ENCODE results near the gene ST14. TPM values are rescaled to one million over a fixed set of nuclear protein-coding genes. Genes with fewer than 3 reads are reported as not detected.

Gene ST14
- total RNA-seq, 1 experiment from 2014 or later = 141 TPM

DNA sequence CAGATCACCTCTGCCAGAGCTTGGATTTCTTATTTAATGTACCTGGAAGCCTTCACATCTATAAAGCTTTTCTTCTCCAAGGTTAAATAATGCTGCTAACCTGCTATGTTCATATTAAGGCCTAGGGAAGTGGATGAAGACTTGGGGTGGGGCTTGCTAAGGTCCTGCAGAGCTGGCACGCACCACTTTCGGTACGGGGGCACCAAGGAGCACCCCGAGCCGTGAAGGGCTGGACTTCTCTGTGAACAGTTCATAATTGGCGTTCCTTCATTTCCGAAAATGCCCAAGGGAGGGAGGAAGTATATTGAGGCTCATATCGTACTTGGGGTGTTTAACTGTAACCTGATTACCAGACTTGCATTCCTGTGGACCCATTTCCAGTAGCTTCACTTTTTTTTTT lies 59.6 kb downstream of the ST14 start:
- POLR2A ChIA-PET (ENCODE audit: unreplicated experiment) = no interaction called here
- DNase-seq = no peak
- Histone ChIP-seq H3F3A (ENCODE audit: insufficient read depth, low read depth) (no peaks in the 10 kb centered on the region; the same call in 1 of the 2 replicates), H3K9me2 (ENCODE audit: insufficient read depth) (no peaks in the 10 kb centered on the region), H3K79me2 (ENCODE audit: low read depth) (no peaks in the 10 kb centered on the region), H3K27me3 (ENCODE audit: insufficient read depth, low read depth) (no peaks in the 10 kb centered on the region), H3K4me1 (replicated peaks; ENCODE audit: insufficient read depth) (no peaks in the 10 kb centered on the region), H3K4me2 (no peak overlapping the region), H4K20me1 (ENCODE audit: insufficient read depth) (peaks cover 4% of the 10 kb centered on the region; the same call in 1 of the 2 replicates), H2AFZ (no peak overlapping the region), H3K36me3 (ENCODE audit: low read depth) (no peaks in the 10 kb centered on the region), H3K9me3 (ENCODE audit: insufficient read depth, low read depth) (no peaks in the 10 kb centered on the region), H3K27ac (no peak overlapping the region), H3K4me3 (no peak overlapping the region)
- intact Hi-C loops (cut with micrococcal nuclease; ENCODE audit: unreplicated experiment) = loop anchor here (10.0 kb wide), 1 partner anchor 676 kb away; no protein-coding TSS in a partner anchor
- no peak for TF ChIP-seq EZH2 (IDR thresholded peaks at IDR 0.05; ENCODE audit: low read depth)
- TF ChIP-seq, protein P1, sequence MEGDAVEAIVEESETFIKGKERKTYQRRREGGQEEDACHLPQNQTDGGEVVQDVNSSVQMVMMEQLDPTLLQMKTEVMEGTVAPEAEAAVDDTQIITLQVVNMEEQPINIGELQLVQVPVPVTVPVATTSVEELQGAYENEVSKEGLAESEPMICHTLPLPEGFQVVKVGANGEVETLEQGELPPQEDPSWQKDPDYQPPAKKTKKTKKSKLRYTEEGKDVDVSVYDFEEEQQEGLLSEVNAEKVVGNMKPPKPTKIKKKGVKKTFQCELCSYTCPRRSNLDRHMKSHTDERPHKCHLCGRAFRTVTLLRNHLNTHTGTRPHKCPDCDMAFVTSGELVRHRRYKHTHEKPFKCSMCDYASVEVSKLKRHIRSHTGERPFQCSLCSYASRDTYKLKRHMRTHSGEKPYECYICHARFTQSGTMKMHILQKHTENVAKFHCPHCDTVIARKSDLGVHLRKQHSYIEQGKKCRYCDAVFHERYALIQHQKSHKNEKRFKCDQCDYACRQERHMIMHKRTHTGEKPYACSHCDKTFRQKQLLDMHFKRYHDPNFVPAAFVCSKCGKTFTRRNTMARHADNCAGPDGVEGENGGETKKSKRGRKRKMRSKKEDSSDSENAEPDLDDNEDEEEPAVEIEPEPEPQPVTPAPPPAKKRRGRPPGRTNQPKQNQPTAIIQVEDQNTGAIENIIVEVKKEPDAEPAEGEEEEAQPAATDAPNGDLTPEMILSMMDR (conservative IDR thresholded peaks at IDR 0.05) = no peak
- BruUV-seq (replicated peaks) = no TSS peak
- CTCF ChIA-PET = no interaction called here

DNA sequence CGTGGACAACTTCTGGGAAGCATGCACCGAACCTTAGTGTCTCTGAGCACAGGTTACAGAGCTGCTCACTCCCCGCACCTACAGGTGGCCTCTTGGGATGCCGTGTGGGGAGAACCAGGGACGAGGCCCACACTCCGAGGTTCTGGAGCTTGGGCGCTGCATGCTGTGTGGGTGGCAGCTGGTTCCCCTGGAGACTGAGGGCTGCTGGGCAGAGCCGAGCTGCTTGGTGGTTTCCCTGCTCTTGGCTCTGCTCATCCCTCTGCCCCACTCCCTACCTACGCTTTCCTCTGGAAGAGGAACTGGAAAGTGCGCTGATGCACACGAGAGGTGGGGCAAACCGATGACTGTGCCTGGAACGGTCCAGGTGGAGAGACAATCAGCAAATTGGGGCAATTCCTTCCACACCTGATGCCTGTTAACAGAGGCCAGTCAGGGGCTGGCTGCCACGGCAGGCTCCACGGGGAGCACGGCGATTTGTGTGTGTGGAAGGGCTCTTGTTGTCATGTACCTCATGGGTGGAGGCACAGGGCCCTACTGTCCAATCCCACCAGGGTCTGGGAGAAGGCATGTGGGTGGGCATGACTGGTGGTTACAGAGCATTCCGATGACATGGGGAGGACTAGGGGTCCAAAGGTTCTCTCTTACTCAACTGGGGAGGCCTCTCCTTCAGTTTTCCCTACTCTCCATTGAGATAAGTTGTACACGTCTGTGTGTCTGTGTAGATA lies 60.9 kb downstream of the ST14 start:
- H3K4me3 ChIP-seq = no peak overlapping the region
- H3K9me3 ChIP-seq (ENCODE audit: insufficient read depth, low read depth) = no peaks in the 10 kb centered on the region
- DNase-seq = no peak
- TF ChIP-seq EZH2 (IDR thresholded peaks at IDR 0.05; ENCODE audit: low read depth) = no peak
- TF ChIP-seq, protein P1 (conservative IDR thresholded peaks at IDR 0.05) = no peak
- H3K27me3 ChIP-seq (ENCODE audit: insufficient read depth, low read depth) = no peaks in the 10 kb centered on the region
- H3K4me2 ChIP-seq = no peak overlapping the region
- H3K36me3 ChIP-seq (ENCODE audit: low read depth) = no peaks in the 10 kb centered on the region
- CTCF ChIA-PET = no interaction called here
- POLR2A ChIA-PET (ENCODE audit: unreplicated experiment) = no interaction called here
- no peak overlapping the region for H3K27ac ChIP-seq
- no peaks in the 10 kb centered on the region for H3K9me2 ChIP-seq (ENCODE audit: insufficient read depth)
- BruUV-seq (replicated peaks) = no TSS peak
- intact Hi-C loops (cut with micrococcal nuclease; ENCODE audit: unreplicated experiment) = no loop called here
- H2AFZ ChIP-seq = no peak overlapping the region
- no peaks in the 10 kb centered on the region for H3K4me1 ChIP-seq (replicated peaks; ENCODE audit: insufficient read depth)
- peaks cover 4% of the 10 kb centered on the region; the same call in 1 of the 2 replicates for H4K20me1 ChIP-seq (ENCODE audit: insufficient read depth)
- H3F3A ChIP-seq (ENCODE audit: insufficient read depth, low read depth) = no peaks in the 10 kb centered on the region; the same call in 1 of the 2 replicates
- no peaks in the 10 kb centered on the region for H3K79me2 ChIP-seq (ENCODE audit: low read depth)

GRCh38 chr11:130223291-130223971 lies 63.8 kb downstream of the ST14 start:
- Histone ChIP-seq H3K36me3 (ENCODE audit: low read depth) (no peaks in the 10 kb centered on the region), H3K79me2 (ENCODE audit: low read depth) (no peaks in the 10 kb centered on the region), H3K9me3 (ENCODE audit: insufficient read depth, low read depth) (no peaks in the 10 kb centered on the region), H3F3A (ENCODE audit: insufficient read depth, low read depth) (no peaks in the 10 kb centered on the region; the same call in 1 of the 2 replicates), H3K4me3 (no peak overlapping the region), H3K27me3 (ENCODE audit: insufficient read depth, low read depth) (no peaks in the 10 kb centered on the region), H4K20me1 (ENCODE audit: insufficient read depth) (no peaks in the 10 kb centered on the region), H3K9me2 (ENCODE audit: insufficient read depth) (no peaks in the 10 kb centered on the region), H3K27ac (no peak overlapping the region), H3K4me2 (no peak overlapping the region), H3K4me1 (replicated peaks; ENCODE audit: insufficient read depth) (no peaks in the 10 kb centered on the region), H2AFZ (no peak overlapping the region)
- BruUV-seq (replicated peaks) = no TSS peak
- ChIA-PET POLR2A (ENCODE audit: unreplicated experiment) (interaction anchor here (0.5 kb wide), 1 partner anchor 160 kb away, joined by 3 read pairs; no protein-coding TSS in a partner anchor), CTCF (interaction anchor here (0.6 kb wide), 1 partner anchor 649 kb away, joined by 5 read pairs; no protein-coding TSS in a partner anchor)
- DNase-seq = no peak
- TF ChIP-seq, protein P1 (conservative IDR thresholded peaks at IDR 0.05) = no peak
- no peak for TF ChIP-seq EZH2 (IDR thresholded peaks at IDR 0.05; ENCODE audit: low read depth)
- intact Hi-C loops (cut with micrococcal nuclease; ENCODE audit: unreplicated experiment) = no loop called here
